ES-I3 (cell line): Measurements from ENCODE around the gene RGS16.
A peak's percentile ranks its signal among the peaks of the same experiment; 100 is the strongest.

ENCODE experiments used
- H3K36me3 ChIP-seq: 2 replicates; pipeline ENCODE4 v1.6.1; 2013; ENCODE audit warnings: mild to moderate bottlenecking, low read length, control low read depth, moderate library complexity; ENCODE audit not compliant: insufficient read depth
- H3K4me1 ChIP-seq: 2 replicates; pipeline ENCODE4 v1.6.1; 2013; ENCODE audit warnings: mild to moderate bottlenecking, control low read depth, low read length; ENCODE audit not compliant: insufficient read depth
- H3K9ac ChIP-seq: 2 replicates; pipeline ENCODE4 v1.6.1; 2013; ENCODE audit warnings: low read depth, mild to moderate bottlenecking, low read length, moderate library complexity
- H3K9me3 ChIP-seq: 2 replicates; pipeline ENCODE4 v1.6.1; 2013; ENCODE audit warnings: mild to moderate bottlenecking, low read length, moderate library complexity; ENCODE audit not compliant: control insufficient read depth, insufficient read depth

RGS16 gene

GRCh38 chr1:182624577-182624976, 20.4 kb upstream of the RGS16 start:
- Histone ChIP-seq H3K4me1 (peaks cover 33% of the 10 kb centered on the region), H3K36me3 (no peaks in the 10 kb centered on the region), H3K9me3 (no peaks in the 10 kb centered on the region), H3K9ac (no peak overlapping the region)

- Histone ChIP-seq H3K4me1 (peaks cover 34% of the 10 kb centered on the region), H3K9ac (no peak overlapping the region), H3K36me3 (no peaks in the 10 kb centered on the region), H3K9me3 (no peaks in the 10 kb centered on the region)
These were observed 18.8 kb upstream of the RGS16 start for GRCh38 chr1:182622901-182623528.

- Histone ChIP-seq H3K9ac (no peak overlapping the region), H3K36me3 (no peaks in the 10 kb centered on the region), H3K4me1 (peaks cover 44% of the 10 kb centered on the region), H3K9me3 (no peaks in the 10 kb centered on the region)
These were observed 17.7 kb upstream of the RGS16 start for GRCh38 chr1:182621906-182622305.

GRCh38 chr1:182620924-182621585, 16.9 kb upstream of the RGS16 start:
- H3K9ac ChIP-seq: no peak overlapping the region
- no peaks in the 10 kb centered on the region for H3K36me3 ChIP-seq
- H3K4me1 ChIP-seq: peaks cover 41% of the 10 kb centered on the region
- no peaks in the 10 kb centered on the region for H3K9me3 ChIP-seq

- Histone ChIP-seq H3K36me3 (no peaks in the 10 kb centered on the region), H3K9me3 (no peaks in the 10 kb centered on the region), H3K9ac (0 out of 2 replicates have a peak overlapping the region, but pooled peaks have one; percentile 21), H3K4me1 (peaks cover 34% of the 10 kb centered on the region)
These were observed 13.7 kb upstream of the RGS16 start for GRCh38 chr1:182617734-182618351.

- no peaks in the 10 kb centered on the region for H3K9me3 ChIP-seq
- peaks cover 39% of the 10 kb centered on the region for H3K4me1 ChIP-seq
- H3K36me3 ChIP-seq: no peaks in the 10 kb centered on the region
- H3K9ac ChIP-seq: peak overlapping the region; percentile 74
These were observed 12.8 kb upstream of the RGS16 start for GRCh38 chr1:182617014-182617429.

GRCh38 chr1:182616130-182617013, 12.2 kb upstream of the RGS16 start:
- Histone ChIP-seq H3K4me1 (peaks cover 41% of the 10 kb centered on the region), H3K9me3 (no peaks in the 10 kb centered on the region), H3K36me3 (no peaks in the 10 kb centered on the region), H3K9ac (peak overlapping the region; percentile 74)

- H3K4me1 ChIP-seq: peaks cover 41% of the 10 kb centered on the region
- H3K36me3 ChIP-seq: no peaks in the 10 kb centered on the region
- H3K9ac ChIP-seq: peak overlapping the region; percentile 74
- no peaks in the 10 kb centered on the region for H3K9me3 ChIP-seq
These were observed 11.4 kb upstream of the RGS16 start for GRCh38 chr1:182615468-182616129.

GRCh38 chr1:182614796-182615454, 10.7 kb upstream of the RGS16 start:
- no peaks in the 10 kb centered on the region for H3K9me3 ChIP-seq
- H3K36me3 ChIP-seq: no peaks in the 10 kb centered on the region
- H3K9ac ChIP-seq: peak overlapping the region; percentile 74
- peaks cover 41% of the 10 kb centered on the region for H3K4me1 ChIP-seq

GRCh38 chr1:182611787-182612186, 7.6 kb upstream of the RGS16 start:
- H3K9me3 ChIP-seq: no peaks in the 10 kb centered on the region
- H3K36me3 ChIP-seq: no peaks in the 10 kb centered on the region
- no peak overlapping the region for H3K9ac ChIP-seq
- H3K4me1 ChIP-seq: peaks cover 23% of the 10 kb centered on the region

GRCh38 chr1:182611326-182611725, 7.1 kb upstream of the RGS16 start:
- Histone ChIP-seq H3K9me3 (no peaks in the 10 kb centered on the region), H3K4me1 (peaks cover 19% of the 10 kb centered on the region), H3K36me3 (no peaks in the 10 kb centered on the region), H3K9ac (no peak overlapping the region)

- Histone ChIP-seq H3K9ac (no peak overlapping the region), H3K4me1 (peaks cover 19% of the 10 kb centered on the region), H3K9me3 (no peaks in the 10 kb centered on the region), H3K36me3 (no peaks in the 10 kb centered on the region)
These were observed 6.5 kb upstream of the RGS16 start for GRCh38 chr1:182610606-182611194.

GRCh38 chr1:182608845-182609610, 4.8 kb upstream of the RGS16 start:
- no peak overlapping the region for H3K9ac ChIP-seq
- peaks cover 18% of the 10 kb centered on the region for H3K4me1 ChIP-seq
- no peaks in the 10 kb centered on the region for H3K9me3 ChIP-seq

More at GRCh38 chr1:182608845-182609610, 4.8 kb upstream of the RGS16 start:
- no peaks in the 10 kb centered on the region for H3K36me3 ChIP-seq
